Measurements from ENCODE around the gene HTR6.
"Not testable (repeated sequence)": the region's sequence is repeated elsewhere in the genome, so short reads cannot be mapped to it uniquely, and the experiment has no call there.

GRCh38 chr1:19636749-19637148, 27.9 kb upstream of the HTR6 start:
- TF ChIP-seq CTCF, POLR2A (IDR thresholded peaks at IDR 0.05): not testable (repeated sequence)
